Liver (tissue), 9 donors: ENCODE measurements around the gene DRG2. TPM values are rescaled to one million over a fixed set of nuclear protein-coding genes. Genes with fewer than 3 reads are reported as not detected.

Experiments used
- DNase-seq: peaks from one replicate; pipeline ENCODE4 v3.0.0-alpha.2; 2017; ENCODE audit warnings: low spot score
- H3K27ac ChIP-seq, 2 donors: one replicate each; pipeline ENCODE4 v1.7.0; 2013; ENCODE audit warnings: inconsistent platforms in 2 of 2, low read length in 2 of 2, control low read depth in 1 of 2, low read depth in 1 of 2, mild to moderate bottlenecking in 1 of 2
- H3K27me3 ChIP-seq, 4 donors: one replicate each; pipeline versions ENCODE4 v1.6.1 to v1.7.0; 2013; ENCODE audit warnings: low read length in 3 of 4, inconsistent platforms in 1 of 4, mild to moderate bottlenecking in 1 of 4, moderate library complexity in 1 of 4; ENCODE audit not compliant: control insufficient read depth in 4 of 4, insufficient read depth in 4 of 4
- H3K36me3 ChIP-seq, 4 donors: one replicate each; pipeline versions ENCODE4 v1.6.1 to v1.7.0; 2013; ENCODE audit warnings: low read length in 3 of 4, mild to moderate bottlenecking in 3 of 4, low read depth in 1 of 4, moderate library complexity in 1 of 4; ENCODE audit not compliant: control insufficient read depth in 4 of 4, insufficient read depth in 3 of 4
- H3K4me1 ChIP-seq, 4 donors: one replicate each; pipeline versions ENCODE4 v1.6.1 to v1.7.0; 2013; ENCODE audit warnings: low read length in 3 of 4, mild to moderate bottlenecking in 3 of 4, moderate library complexity in 1 of 4; ENCODE audit not compliant: control insufficient read depth in 4 of 4, insufficient read depth in 4 of 4
- H3K4me3 ChIP-seq, 3 donors: one replicate each; pipeline versions ENCODE4 v1.6.1 to v1.7.0; 2013; ENCODE audit warnings: low read length in 3 of 3, control low read depth in 1 of 3, low read depth in 1 of 3, mild to moderate bottlenecking in 1 of 3
- H3K9ac ChIP-seq, 2 donors: one replicate each; pipeline ENCODE4 v1.7.0; 2013; ENCODE audit warnings: low read length in 2 of 2, mild to moderate bottlenecking in 2 of 2, moderate library complexity in 2 of 2, control low read depth in 1 of 2, low read depth in 1 of 2
- H3K9me3 ChIP-seq, 4 donors: one replicate each; pipeline versions ENCODE4 v1.6.1 to v1.7.0; 2013; ENCODE audit warnings: low read length in 3 of 4; ENCODE audit not compliant: control insufficient read depth in 4 of 4
- EGR1 ChIP-seq, 2 donors: IDR thresholded peaks; 2 replicates each; pipeline ENCODE4 v1.6.1; 2016 to 2018; ENCODE audit warnings: antibody characterized with exemption in 2 of 2, low read depth in 2 of 2
- FOXA1 ChIP-seq: IDR thresholded peaks from 2 replicates; pipeline ENCODE4 v1.6.1; 2016; ENCODE audit warnings: antibody characterized with exemption
- FOXA2 ChIP-seq: IDR thresholded peaks from 2 replicates; pipeline ENCODE4 v1.6.1; 2016; ENCODE audit warnings: antibody characterized with exemption
- GABPA ChIP-seq, 2 donors: IDR thresholded peaks in 1 of 2; conservative IDR thresholded peaks in 1 of 2; 2 replicates each; pipeline ENCODE4 v1.6.1; 2016; ENCODE audit warnings: antibody characterized with exemption in 2 of 2, mild to moderate bottlenecking in 1 of 2, moderate library complexity in 1 of 2
- HNF4A ChIP-seq, 2 donors: conservative IDR thresholded peaks; 2 replicates each; pipeline ENCODE4 v1.6.1; 2016; ENCODE audit warnings: antibody characterized with exemption in 2 of 2, mild to moderate bottlenecking in 2 of 2
- HNF4G ChIP-seq: IDR thresholded peaks from 2 replicates; pipeline ENCODE4 v1.6.1; 2016; ENCODE audit warnings: antibody characterized with exemption
- JUND ChIP-seq, 2 donors: IDR thresholded peaks; 2 replicates each; pipeline ENCODE4 v1.6.1; 2016; ENCODE audit warnings: antibody characterized with exemption in 2 of 2
- MAX ChIP-seq: IDR thresholded peaks from 2 replicates; pipeline ENCODE4 v1.6.1; 2016; ENCODE audit warnings: antibody characterized with exemption
- NR2F2 ChIP-seq: IDR thresholded peaks from 2 replicates; pipeline ENCODE4 v1.6.1; 2016; ENCODE audit warnings: antibody characterized with exemption
- RAD21 ChIP-seq, 2 donors: IDR thresholded peaks; 2 replicates each; pipeline ENCODE4 v1.6.1; 2016; ENCODE audit warnings: antibody characterized with exemption in 2 of 2, mild to moderate bottlenecking in 2 of 2
- REST ChIP-seq: IDR thresholded peaks from 2 replicates; pipeline ENCODE4 v1.6.1; 2016; ENCODE audit warnings: antibody characterized with exemption, mild to moderate bottlenecking
- RXRA ChIP-seq, 2 donors: IDR thresholded peaks; 2 replicates each; pipeline ENCODE4 v1.6.1; 2017 to 2018; ENCODE audit warnings: antibody characterized with exemption in 2 of 2, mild to moderate bottlenecking in 1 of 2
- SP1 ChIP-seq: IDR thresholded peaks from 2 replicates; pipeline ENCODE4 v1.6.1; 2018; ENCODE audit warnings: antibody characterized with exemption, mild to moderate bottlenecking
- TAF1 ChIP-seq: conservative IDR thresholded peaks from 2 replicates; pipeline ENCODE4 v1.6.1; 2016; ENCODE audit warnings: antibody characterized with exemption, mild to moderate bottlenecking
- YY1 ChIP-seq: IDR thresholded peaks from 2 replicates; pipeline ENCODE4 v1.6.1; 2016; ENCODE audit warnings: antibody characterized with exemption, mild to moderate bottlenecking
- ZBTB33 ChIP-seq: IDR thresholded peaks from 2 replicates; pipeline ENCODE4 v1.6.1; 2016; ENCODE audit warnings: antibody characterized with exemption
- WGBS: extraction: QIAGEN DNeasy Blood & Tissue Kit; methylation state at CpG from one replicate; pipeline ENCODE4 v1.1.7; 2013; 5-methylcytosine and 5-hydroxymethylcytosine counted together
- polyA plus RNA-seq, 2 donors: library from polyadenylated mRNA; stranded (reverse) in 1 of 2; unstranded in 1 of 2; fragments of 200-250 nt in 1 of 2; fragments of >200 nt in 1 of 2; fragmentation: Nextera tagmentation in 1 of 2; extraction: Ambion mirVana in 1 of 2; gene quantifications; one replicate each; pipeline versions ENCODE4 v1.2.1 to v1.2.3, GENCODE V29; 2013 to 2015
- total RNA-seq, 2 donors: library from RNA; depleted of rRNA; stranded (reverse); fragments of >200 nt; gene quantifications; one replicate each; pipeline ENCODE4 v1.2.3, GENCODE V29; 2014
- donor health status: healthy.
- donor health status: healthy.
- donor health status: healthy.
- donor health status: healthy.
- donor health status: healthy.

The DRG2 gene
- total and polyA plus RNA-seq, 4 donors: 10.9 to 24.9 (median 18.6) TPM

GRCh38 chr17:18038861-18039534 is 48.8 kb upstream of the DRG2 start, which contains the start of the genes ATPAF2 and GID4:
ATPAF2 (minus strand) TSS chr17:18039168; CDS start chr17:18039013, 155 bp downstream.
GID4 (plus strand) TSS chr17:18039408; CDS start chr17:18039465, 57 bp downstream.
- H3K4me3 ChIP-seq: peak within 1 kb of the TSS; percentile 92 to 97 (median 97)
- DNase-seq: peak; percentile 99
- no peaks in the 10 kb centered on the region for H3K27me3 ChIP-seq
- no peaks in the 10 kb centered on the region for H3K9me3 ChIP-seq
- H3K4me1 ChIP-seq: peaks cover 4 to 35% (median 26%) of the 10 kb centered on the region in 4 donors
- peak within 1 kb of the TSS; percentile 38 to 61 for H3K27ac ChIP-seq
- under 1% methylated on average over 67 of the region's 67 CpGs for WGBS
- peak within 1 kb of the TSS; percentile 66 to 79 for H3K9ac ChIP-seq
- H3K36me3 ChIP-seq: no peaks in the 10 kb centered on the region
- TF ChIP-seq MAX (peak; percentile 82), SP1 (peak; percentile 93), JUND (IDR thresholded peaks at IDR 0.05) (no peak), YY1 (peak; percentile 99), NR2F2 (no peak), GABPA (IDR thresholded peaks at IDR 0.05 in 1 of 2, conservative IDR thresholded peaks at IDR 0.05 in 1 of 2) (peak in 1 of 2 donors; percentile 72), TAF1 (no peak), RXRA (IDR thresholded peaks at IDR 0.05) (peak in 1 of 2 donors; percentile 17), ZBTB33 (peak; percentile 76), EGR1 (IDR thresholded peaks at IDR 0.05; ENCODE audit: low read depth in 2 of 2) (peak in 1 of 2 donors; percentile 52), REST (peak; percentile 64), FOXA1 (peak; percentile 29), RAD21 (IDR thresholded peaks at IDR 0.05) (peak in 1 of 2 donors; percentile 37), HNF4G (no peak), FOXA2 (peak; percentile 31)

GRCh38 chr17:18039535-18040260 is 48.0 kb upstream of the DRG2 start:
- Histone ChIP-seq H3K9me3 (no peaks in the 10 kb centered on the region), H3K4me3 (peak overlapping the region; percentile 81 to 97 (median 92)), H3K36me3 (no peaks in the 10 kb centered on the region), H3K27me3 (no peaks in the 10 kb centered on the region), H3K4me1 (peaks cover 4 to 35% (median 26%) of the 10 kb centered on the region in 4 donors), H3K9ac (peak overlapping the region; percentile 66 to 79), H3K27ac (peak overlapping the region; percentile 38 to 57)
- TF ChIP-seq REST (no peak), FOXA1 (no peak), JUND (IDR thresholded peaks at IDR 0.05) (no peak), HNF4G (no peak), HNF4A (conservative IDR thresholded peaks at IDR 0.05) (no peak), RXRA (IDR thresholded peaks at IDR 0.05) (no peak), ZBTB33 (no peak), GABPA (IDR thresholded peaks at IDR 0.05 in 1 of 2, conservative IDR thresholded peaks at IDR 0.05 in 1 of 2) (no peak), SP1 (no peak)
- no peak for DNase-seq
- WGBS: under 1% methylated on average over 81 of the region's 81 CpGs
